Lower leg skin (tissue), 3 donors: ENCODE results near the gene INSIG2.

ENCODE experiments used
- POLR2A ChIP-seq, 2 donors: fragments of 450-650 bp; IDR thresholded peaks; one replicate each; pipeline ENCODE4 v1.6.1; 2016 to 2017; ENCODE audit warnings: antibody characterized with exemption in 2 of 2, mild to moderate bottlenecking in 1 of 2, moderate library complexity in 1 of 2
- TF ChIP-seq, protein P1 (sequence below), 3 donors: fragments of 450-650 bp; IDR thresholded peaks; one replicate each; pipeline ENCODE4 v1.5.1; 2016; ENCODE audit warnings: antibody characterized with exemption in 3 of 3, mild to moderate bottlenecking in 3 of 3, moderate library complexity in 2 of 3

DNA sequence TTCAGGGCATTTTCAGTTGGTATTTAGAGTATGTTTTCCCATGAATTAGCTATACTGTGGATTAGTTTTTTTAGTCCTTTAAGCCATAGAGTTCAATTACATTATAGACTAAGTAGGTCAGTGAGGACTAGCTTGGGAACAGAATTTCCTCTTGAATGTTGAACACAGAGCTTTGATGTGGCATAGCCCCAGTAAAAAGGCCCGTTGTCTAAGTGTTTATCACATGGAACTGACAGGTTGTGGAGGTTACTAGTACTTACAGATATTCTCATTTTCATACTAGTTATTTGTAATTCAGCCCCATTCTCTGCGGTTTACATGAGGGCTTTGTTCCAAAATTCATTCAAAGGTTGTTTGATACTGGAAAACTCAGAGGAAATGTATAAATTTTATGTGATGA is 6.2 kb downstream of the INSIG2 start:
- TF ChIP-seq, protein P1, sequence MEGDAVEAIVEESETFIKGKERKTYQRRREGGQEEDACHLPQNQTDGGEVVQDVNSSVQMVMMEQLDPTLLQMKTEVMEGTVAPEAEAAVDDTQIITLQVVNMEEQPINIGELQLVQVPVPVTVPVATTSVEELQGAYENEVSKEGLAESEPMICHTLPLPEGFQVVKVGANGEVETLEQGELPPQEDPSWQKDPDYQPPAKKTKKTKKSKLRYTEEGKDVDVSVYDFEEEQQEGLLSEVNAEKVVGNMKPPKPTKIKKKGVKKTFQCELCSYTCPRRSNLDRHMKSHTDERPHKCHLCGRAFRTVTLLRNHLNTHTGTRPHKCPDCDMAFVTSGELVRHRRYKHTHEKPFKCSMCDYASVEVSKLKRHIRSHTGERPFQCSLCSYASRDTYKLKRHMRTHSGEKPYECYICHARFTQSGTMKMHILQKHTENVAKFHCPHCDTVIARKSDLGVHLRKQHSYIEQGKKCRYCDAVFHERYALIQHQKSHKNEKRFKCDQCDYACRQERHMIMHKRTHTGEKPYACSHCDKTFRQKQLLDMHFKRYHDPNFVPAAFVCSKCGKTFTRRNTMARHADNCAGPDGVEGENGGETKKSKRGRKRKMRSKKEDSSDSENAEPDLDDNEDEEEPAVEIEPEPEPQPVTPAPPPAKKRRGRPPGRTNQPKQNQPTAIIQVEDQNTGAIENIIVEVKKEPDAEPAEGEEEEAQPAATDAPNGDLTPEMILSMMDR (IDR thresholded peaks at IDR 0.05), result no peak
- no peak for TF ChIP-seq POLR2A (IDR thresholded peaks at IDR 0.05)
